ENCODE results near the gene ZNF304.

- TF ChIP-seq GATA2 (IDR thresholded peaks at IDR 0.05; ENCODE audit: low read depth, low read length) (no peak), GATA3 (IDR thresholded peaks at IDR 0.05; ENCODE audit: low read depth, low read length) (no peak)
Observed at GRCh38 chr19:57380923-57381322, 29.9 kb downstream of the ZNF304 start.
